MCF 10A (cell line): ENCODE results near the gene KDM6B. TPM values are rescaled to one million over a fixed set of nuclear protein-coding genes. Genes with fewer than 3 reads are reported as not detected.

ENCODE experiments used
- BruUV-seq: library from RNA; stranded (reverse); fragments of 400-500 nt; replicated peaks from 2 replicates; lab custom pipeline; 2021; lab: Mats Ljungman, UMichigan
- CTCF ChIA-PET: fragments of 300-600 bp; sonication (Branson Sonifier 250); formaldehyde crosslinking; extraction: SDS; loops from one replicate; lab custom pipeline; 2021; ENCODE audit warnings: antibody characterized with exemption, inconsistent platforms; lab: Yijun Ruan, JAX
- POLR2A ChIA-PET: fragments of 300-600, 350-650 bp; sonication (Branson Sonifier 250); formaldehyde crosslinking; extraction: SDS; loops from one replicate; lab custom pipeline; 2020; ENCODE audit warnings: antibody characterized with exemption, inconsistent platforms; lab: Yijun Ruan, JAX
- DNase-seq: peaks from one replicate; pipeline ENCODE4 v3.0.0-alpha.2; 2018; ENCODE audit not compliant: unreplicated experiment
- H3K27ac Mint-ChIP-seq: one replicate; pipeline ENCODE4 v1.8.0; 2022; ENCODE audit warnings: mild to moderate bottlenecking, low read depth, mixed read lengths; ENCODE audit not compliant: unreplicated experiment
- H3K27me3 Mint-ChIP-seq: one replicate; pipeline ENCODE4 v1.8.0; 2022; ENCODE audit warnings: mixed read lengths; ENCODE audit not compliant: insufficient read depth, unreplicated experiment
- H3K36me3 Mint-ChIP-seq: one replicate; pipeline ENCODE4 v1.8.0; 2022; ENCODE audit warnings: mild to moderate bottlenecking, moderate library complexity, mixed read lengths; ENCODE audit not compliant: insufficient read depth, unreplicated experiment
- H3K4me1 Mint-ChIP-seq: one replicate; pipeline ENCODE4 v1.8.0; 2022; ENCODE audit warnings: mixed read lengths; ENCODE audit not compliant: insufficient read depth, unreplicated experiment
- H3K4me3 Mint-ChIP-seq: one replicate; pipeline ENCODE4 v1.8.0; 2022; ENCODE audit warnings: mild to moderate bottlenecking, moderate library complexity, mixed read lengths; ENCODE audit not compliant: unreplicated experiment
- H3K9me3 Mint-ChIP-seq: one replicate; pipeline ENCODE4 v1.8.0; 2022; ENCODE audit warnings: mixed read lengths; ENCODE audit not compliant: unreplicated experiment
- CTCF ChIP-seq: fragments of 200-600 bp; IDR thresholded peaks from one replicate; pipeline ENCODE4 v1.8.0; 2022; ENCODE audit warnings: antibody characterized with exemption, mild to moderate bottlenecking; ENCODE audit not compliant: unreplicated experiment
- intact Hi-C: fragments of 100-400 bp; cut with micrococcal nuclease; formaldehyde crosslinking; loops from 2 replicates; pipeline ENCODE4 v1.14.1; 2022
- total RNA-seq: library from RNA; stranded (reverse); gene quantifications from 2 replicates; pipeline ENCODE4 v1.2.3, GENCODE V29; 2022

KDM6B gene
- total RNA-seq, 1 experiment from 2014 or later = 39.8 TPM

- POLR2A ChIA-PET = interaction anchor here (0.6 to 5.7 kb wide), 23 partner anchors 10 to 601 kb away, joined by 3 to 97 read pairs (median 4); partner anchors contain the start of genes ALOXE3, CNTROB, CYB5D1 and KDM6B
- intact Hi-C loops = loop anchor here (1.0 kb wide), 1 partner anchor 8 kb away; no protein-coding TSS in a partner anchor
- Mint-ChIP-seq H3K36me3 (peaks cover 57% of the 10 kb centered on the region), H3K9me3 (no peaks in the 10 kb centered on the region), H3K27ac (peak overlapping the region; percentile 87), H3K4me1 (peaks cover 27% of the 10 kb centered on the region), H3K27me3 (no peaks in the 10 kb centered on the region), H3K4me3 (peak overlapping the region; percentile 79)
- peak; percentile 96 for DNase-seq
- no peak for TF ChIP-seq CTCF
- BruUV-seq = TSS peak; percentile 21
- CTCF ChIA-PET = interaction anchor here (0.6 to 2.4 kb wide), 14 partner anchors 10 to 278 kb away, joined by 3 to 17 read pairs (median 4); partner anchors contain the start of genes KDM6B and NAA38
These were observed 10.5 kb downstream of the KDM6B start for GRCh38 chr17:7844292-7845154.

- peak overlapping the region; percentile 79 for H3K4me3 Mint-ChIP-seq
- TF ChIP-seq CTCF = no peak
- no peaks in the 10 kb centered on the region for H3K27me3 Mint-ChIP-seq
- ChIA-PET POLR2A (interaction anchor here (0.6 to 5.7 kb wide), 17 partner anchors 11 to 600 kb away, joined by 3 to 97 read pairs (median 4); partner anchors contain the start of genes ALOXE3, CNTROB, CYB5D1 and KDM6B), CTCF (interaction anchor here (0.5 to 2.4 kb wide), 14 partner anchors 11 to 460 kb away, joined by 3 to 17 read pairs (median 4); partner anchors contain the start of genes KDM6B and NAA38)
- BruUV-seq = no TSS peak
- intact Hi-C loops = no loop called here
- no peak for DNase-seq
- H3K27ac Mint-ChIP-seq = no peak overlapping the region
- H3K4me1 Mint-ChIP-seq = peaks cover 20% of the 10 kb centered on the region
- H3K9me3 Mint-ChIP-seq = no peaks in the 10 kb centered on the region
- peaks cover 53% of the 10 kb centered on the region for H3K36me3 Mint-ChIP-seq
These were observed 11.5 kb downstream of the KDM6B start for GRCh38 chr17:7845359-7846062.

GRCh38 chr17:7846063-7846735 lies 12.2 kb downstream of the KDM6B start:
- Mint-ChIP-seq H3K4me3 (no peak overlapping the region), H3K4me1 (peaks cover 13% of the 10 kb centered on the region), H3K36me3 (peaks cover 56% of the 10 kb centered on the region), H3K9me3 (no peaks in the 10 kb centered on the region), H3K27me3 (no peaks in the 10 kb centered on the region), H3K27ac (no peak overlapping the region)
- POLR2A ChIA-PET = interaction anchor here (4.9 kb wide), 1 partner anchor 11 kb away, joined by 97 read pairs; the partner anchor contains the start of gene KDM6B
- no peak for DNase-seq
- CTCF ChIA-PET = interaction anchor here (0.5 to 2.4 kb wide), 6 partner anchors 11 to 459 kb away, joined by 3 to 17 read pairs (median 4); partner anchors contain the start of gene KDM6B
- TF ChIP-seq CTCF = no peak
- intact Hi-C loops = no loop called here
- no TSS peak for BruUV-seq
